Suprapubic skin (tissue), 4 donors: Measurements from ENCODE around the gene UBE2E2. TPM values are rescaled to one million over a fixed set of nuclear protein-coding genes. Genes with fewer than 3 reads are reported as not detected.
"Not testable (repeated sequence)": the region's sequence is repeated elsewhere in the genome, so short reads cannot be mapped to it uniquely, and the experiment has no call there.

Experiments
- DNase-seq, 2 donors: peaks; one replicate each; pipeline ENCODE4 v3.0.0-alpha.2; 2019; ENCODE audit warnings: low spot score in 2 of 2
- H3K27ac ChIP-seq: fragments of 200-600 bp; sonication (generic); one replicate; pipeline ENCODE4 v1.5.1; 2019
- H3K27me3 ChIP-seq: fragments of 200-600 bp; sonication (generic); one replicate; pipeline ENCODE4 v1.5.1; 2019
- H3K36me3 ChIP-seq: fragments of 200-600 bp; sonication (generic); one replicate; pipeline ENCODE4 v1.5.1; 2019
- H3K4me1 ChIP-seq: fragments of 200-600 bp; sonication (generic); one replicate; pipeline ENCODE4 v1.5.1; 2019
- H3K4me3 ChIP-seq: fragments of 200-600 bp; sonication (generic); one replicate; pipeline ENCODE4 v1.5.1; 2019; ENCODE audit warnings: mild to moderate bottlenecking
- H3K9me3 ChIP-seq: fragments of 200-600 bp; sonication (generic); one replicate; pipeline ENCODE4 v1.5.1; 2019
- EP300 ChIP-seq: sonication (generic); formaldehyde crosslinking; IDR thresholded peaks from one replicate; pipeline ENCODE4 v1.6.1; 2017; ENCODE audit warnings: antibody characterized with exemption
- POLR2A ChIP-seq, 2 donors: fragments of 450-650 bp; IDR thresholded peaks; one replicate each; pipeline ENCODE4 v1.6.1; 2017; ENCODE audit warnings: antibody characterized with exemption in 2 of 2, mild to moderate bottlenecking in 2 of 2, moderate library complexity in 2 of 2
- POLR2AphosphoS5 ChIP-seq, 3 donors: sonication (generic); formaldehyde crosslinking; IDR thresholded peaks; one replicate each; pipeline ENCODE4 v1.6.1; 2017; ENCODE audit warnings: antibody characterized with exemption in 3 of 3
- WGBS: methylation state at CpG from one replicate; pipeline ENCODE4 v1.1.5; 2018; 5-methylcytosine and 5-hydroxymethylcytosine counted together
- total RNA-seq, 4 donors: library from RNA; depleted of rRNA; stranded (reverse); fragments of >200 nt; gene quantifications; one replicate each; pipeline ENCODE4 v1.1.0, GENCODE V29; 2016
- TF ChIP-seq, protein P1 (sequence below), 2 donors: fragments of 200-600 bp in 1 of 2; fragments of 450-650 bp in 1 of 2; sonication (generic) in 1 of 2; IDR thresholded peaks; one replicate each; pipeline ENCODE4 v1.5.1; 2016 to 2019; ENCODE audit warnings: antibody characterized with exemption in 2 of 2, mild to moderate bottlenecking in 1 of 2, moderate library complexity in 1 of 2

Gene UBE2E2
- total RNA-seq, 4 donors from 2014 or later = 30.2 to 65.4 (median 34.8) TPM

DNA sequence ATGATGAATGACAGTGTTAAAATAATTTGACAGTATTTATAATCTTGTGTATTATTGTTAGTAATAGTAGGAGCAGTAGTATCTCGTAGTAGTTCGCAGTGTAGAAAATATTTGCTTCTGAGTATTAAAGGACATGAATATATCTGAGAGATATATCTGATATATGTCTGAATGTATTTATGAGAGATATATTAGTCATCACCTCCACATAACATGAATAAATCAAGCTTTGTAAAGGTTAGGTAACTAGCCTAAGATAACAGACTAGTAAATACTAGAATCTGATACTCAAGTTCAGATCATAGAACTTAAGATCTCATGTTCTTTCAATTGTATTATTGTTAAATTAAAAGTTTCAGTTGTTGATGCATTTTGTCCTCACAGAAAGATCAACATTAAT, 130.5 kb downstream of the UBE2E2 start:
- Histone ChIP-seq H3K9me3 (no peaks in the 10 kb centered on the region), H3K4me3 (no peak overlapping the region), H3K4me1 (no peaks in the 10 kb centered on the region), H3K27me3 (no peaks in the 10 kb centered on the region), H3K36me3 (no peaks in the 10 kb centered on the region), H3K27ac (no peak overlapping the region)
- TF ChIP-seq POLR2A (IDR thresholded peaks at IDR 0.05) (no peak), EP300 (no peak), POLR2AphosphoS5 (IDR thresholded peaks at IDR 0.05) (no peak)
- TF ChIP-seq, protein P1, sequence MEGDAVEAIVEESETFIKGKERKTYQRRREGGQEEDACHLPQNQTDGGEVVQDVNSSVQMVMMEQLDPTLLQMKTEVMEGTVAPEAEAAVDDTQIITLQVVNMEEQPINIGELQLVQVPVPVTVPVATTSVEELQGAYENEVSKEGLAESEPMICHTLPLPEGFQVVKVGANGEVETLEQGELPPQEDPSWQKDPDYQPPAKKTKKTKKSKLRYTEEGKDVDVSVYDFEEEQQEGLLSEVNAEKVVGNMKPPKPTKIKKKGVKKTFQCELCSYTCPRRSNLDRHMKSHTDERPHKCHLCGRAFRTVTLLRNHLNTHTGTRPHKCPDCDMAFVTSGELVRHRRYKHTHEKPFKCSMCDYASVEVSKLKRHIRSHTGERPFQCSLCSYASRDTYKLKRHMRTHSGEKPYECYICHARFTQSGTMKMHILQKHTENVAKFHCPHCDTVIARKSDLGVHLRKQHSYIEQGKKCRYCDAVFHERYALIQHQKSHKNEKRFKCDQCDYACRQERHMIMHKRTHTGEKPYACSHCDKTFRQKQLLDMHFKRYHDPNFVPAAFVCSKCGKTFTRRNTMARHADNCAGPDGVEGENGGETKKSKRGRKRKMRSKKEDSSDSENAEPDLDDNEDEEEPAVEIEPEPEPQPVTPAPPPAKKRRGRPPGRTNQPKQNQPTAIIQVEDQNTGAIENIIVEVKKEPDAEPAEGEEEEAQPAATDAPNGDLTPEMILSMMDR (IDR thresholded peaks at IDR 0.05) = no peak
- WGBS = 60% methylated on average over 2 of the region's 2 CpGs
- DNase-seq = no peak

GRCh38 chr3:23336853-23337252, 133.7 kb downstream of the UBE2E2 start:
- 96% methylated on average over 4 of the region's 4 CpGs for WGBS
- not testable (repeated sequence) for H3K27ac ChIP-seq, H3K4me3 ChIP-seq, H3K9me3 ChIP-seq, H3K36me3 ChIP-seq, H3K4me1 ChIP-seq, H3K27me3 ChIP-seq, DNase-seq

- DNase-seq = no peak
- no peak overlapping the region for H3K27ac ChIP-seq
- no peak for TF ChIP-seq POLR2A (IDR thresholded peaks at IDR 0.05)
- no peak for TF ChIP-seq EP300
- TF ChIP-seq, protein P1 (IDR thresholded peaks at IDR 0.05) = no peak
- no peak for TF ChIP-seq POLR2AphosphoS5 (IDR thresholded peaks at IDR 0.05)
- H3K27me3 ChIP-seq = no peaks in the 10 kb centered on the region
- no peaks in the 10 kb centered on the region for H3K9me3 ChIP-seq
- no peaks in the 10 kb centered on the region for H3K4me1 ChIP-seq
- H3K4me3 ChIP-seq = no peak overlapping the region
- WGBS = 46% methylated on average over 1 of the region's 1 CpG
- H3K36me3 ChIP-seq = no peaks in the 10 kb centered on the region
Observed at GRCh38 chr3:23341147-23341838, 138.2 kb downstream of the UBE2E2 start.

GRCh38 chr3:23342343-23342742, 139.2 kb downstream of the UBE2E2 start:
- no peaks in the 10 kb centered on the region for H3K36me3 ChIP-seq
- H3K27ac ChIP-seq = no peak overlapping the region
- no peak for DNase-seq
- no peaks in the 10 kb centered on the region for H3K27me3 ChIP-seq
- H3K4me3 ChIP-seq = no peak overlapping the region
- TF ChIP-seq POLR2AphosphoS5 (IDR thresholded peaks at IDR 0.05) (no peak), POLR2A (IDR thresholded peaks at IDR 0.05) (no peak), EP300 (no peak)
- TF ChIP-seq, protein P1 (IDR thresholded peaks at IDR 0.05) = no peak
- no peaks in the 10 kb centered on the region for H3K9me3 ChIP-seq
- no peaks in the 10 kb centered on the region for H3K4me1 ChIP-seq
- 94% methylated on average over 4 of the region's 4 CpGs for WGBS

GRCh38 chr3:23343509-23343908, 140.4 kb downstream of the UBE2E2 start:
- Histone ChIP-seq H3K36me3 (no peaks in the 10 kb centered on the region), H3K4me1 (no peaks in the 10 kb centered on the region), H3K27me3 (no peaks in the 10 kb centered on the region), H3K9me3 (no peaks in the 10 kb centered on the region), H3K4me3 (no peak overlapping the region), H3K27ac (no peak overlapping the region)
- no peak for TF ChIP-seq POLR2A (IDR thresholded peaks at IDR 0.05)
- TF ChIP-seq EP300 = no peak
- TF ChIP-seq POLR2AphosphoS5 (IDR thresholded peaks at IDR 0.05) = no peak
- TF ChIP-seq, protein P1 (IDR thresholded peaks at IDR 0.05) = no peak
- DNase-seq = no peak
- 89% methylated on average over 7 of the region's 7 CpGs for WGBS

DNA sequence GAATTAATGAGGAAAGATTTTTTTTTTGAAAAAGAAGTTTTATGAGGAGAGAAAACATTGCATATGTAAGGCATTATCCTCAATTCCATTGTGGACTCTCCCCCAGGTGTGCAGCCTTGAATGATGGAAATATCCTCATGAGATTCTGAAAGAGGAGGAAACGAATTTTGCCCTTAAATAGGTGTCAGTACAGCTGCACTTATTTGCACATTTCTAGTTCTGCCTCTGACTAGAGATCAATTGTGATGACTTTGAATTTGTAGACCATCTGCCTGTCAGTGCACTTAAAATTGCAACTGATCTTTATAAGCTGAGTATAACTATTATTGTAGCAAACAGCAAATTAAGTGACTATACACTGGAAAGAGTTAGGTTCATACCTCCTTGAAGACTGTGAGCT, 141.8 kb downstream of the UBE2E2 start:
- H3K27me3 ChIP-seq = no peaks in the 10 kb centered on the region
- H3K27ac ChIP-seq = no peak overlapping the region
- H3K4me1 ChIP-seq = no peaks in the 10 kb centered on the region
- no peaks in the 10 kb centered on the region for H3K9me3 ChIP-seq
- no peak overlapping the region for H3K4me3 ChIP-seq
- no peak for DNase-seq
- TF ChIP-seq POLR2AphosphoS5 (IDR thresholded peaks at IDR 0.05) (no peak), EP300 (no peak), POLR2A (IDR thresholded peaks at IDR 0.05) (no peak)
- TF ChIP-seq, protein P1 (IDR thresholded peaks at IDR 0.05) = no peak
- no peaks in the 10 kb centered on the region for H3K36me3 ChIP-seq
- 72% methylated on average over 1 of the region's 1 CpG for WGBS

DNA sequence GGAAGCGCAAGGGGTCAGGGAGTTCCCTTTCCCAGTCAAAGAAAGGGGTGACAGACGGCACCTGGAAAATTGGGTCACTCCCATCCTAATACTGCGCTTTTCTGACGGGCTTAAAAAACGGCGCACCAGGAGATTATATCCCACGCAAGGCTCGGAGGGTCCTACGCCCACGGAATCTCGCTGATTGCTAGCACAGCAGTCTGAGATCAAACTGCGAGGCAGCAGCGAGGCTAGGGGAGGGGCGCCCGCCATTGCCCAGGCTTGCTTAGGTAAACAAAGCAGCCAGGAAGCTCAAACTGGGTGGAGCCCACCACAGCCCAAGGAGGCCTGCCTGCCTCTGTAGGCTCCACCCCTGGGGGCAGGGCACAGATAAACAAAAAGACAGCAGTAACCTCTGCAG, 146.3 kb downstream of the UBE2E2 start:
- H3K36me3 ChIP-seq, H3K4me3 ChIP-seq, H3K27me3 ChIP-seq, H3K27ac ChIP-seq, DNase-seq, H3K9me3 ChIP-seq, H3K4me1 ChIP-seq: not testable (repeated sequence)
- 100% methylated on average over 4 of the region's 15 CpGs for WGBS
